ENCODE measurements around the gene SLC38A9. TPM values are rescaled to one million over a fixed set of nuclear protein-coding genes. Genes with fewer than 3 reads are reported as not detected.
A peak's percentile ranks its signal among the peaks of the same experiment; 100 is the strongest.

SLC38A9 gene
- total and polyA plus RNA-seq, 2 of the 8 experiments (the other 6 are each of a cell fraction or from before 2014, with no cell fraction given), result 29.2 to 43.7 TPM

DNA sequence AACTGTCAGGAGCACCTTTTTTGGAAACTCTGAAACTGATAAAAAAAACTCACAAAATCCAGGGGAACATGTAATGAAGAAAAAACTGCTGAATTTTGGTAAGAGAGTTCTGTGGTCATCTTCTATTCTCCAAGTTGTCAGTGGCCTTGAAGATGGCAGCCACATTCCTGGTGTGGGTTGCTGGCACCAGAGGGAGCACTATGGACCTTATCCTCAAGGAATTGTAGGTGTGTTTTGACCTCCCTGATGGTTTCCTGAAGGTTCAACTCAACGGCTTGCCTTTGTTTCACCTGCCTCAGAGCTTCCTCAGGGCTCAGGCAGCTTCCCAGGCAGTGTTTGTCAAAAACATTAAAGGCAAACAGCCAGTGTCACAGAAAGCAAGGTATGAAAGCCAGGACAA, 2.2 kb upstream of the SLC38A9 start:
- H3K79me2 ChIP-seq (ENCODE audit: control insufficient read depth in 1 of 2, insufficient read depth in 2 of 2, low read length in 2 of 2), result peaks cover 0 to 6% of the 10 kb centered on the region in 2 experiments; a peak in 3 of 4 replicates
- H2BK20ac ChIP-seq (ENCODE audit: low read length), result no peak overlapping the region
- no peak overlapping the region for H2AK5ac ChIP-seq (ENCODE audit: low read depth, low read length)
- H2BK120ac ChIP-seq (replicated peaks; ENCODE audit: low read depth, low read length), result no peak overlapping the region
- TF ChIP-seq YY1 (IDR thresholded peaks at IDR 0.05; ENCODE audit: low read depth, low read length) (peak; percentile 43; the same call in 1 of the 2 replicates), CHD2 (IDR thresholded peaks at IDR 0.05; ENCODE audit: low read length) (no peak), TEAD4 (IDR thresholded peaks at IDR 0.05; ENCODE audit: low read depth, low read length) (0 out of 2 replicates have a peak, but pooled peaks have one; percentile 19)
- TF ChIP-seq, protein P1, sequence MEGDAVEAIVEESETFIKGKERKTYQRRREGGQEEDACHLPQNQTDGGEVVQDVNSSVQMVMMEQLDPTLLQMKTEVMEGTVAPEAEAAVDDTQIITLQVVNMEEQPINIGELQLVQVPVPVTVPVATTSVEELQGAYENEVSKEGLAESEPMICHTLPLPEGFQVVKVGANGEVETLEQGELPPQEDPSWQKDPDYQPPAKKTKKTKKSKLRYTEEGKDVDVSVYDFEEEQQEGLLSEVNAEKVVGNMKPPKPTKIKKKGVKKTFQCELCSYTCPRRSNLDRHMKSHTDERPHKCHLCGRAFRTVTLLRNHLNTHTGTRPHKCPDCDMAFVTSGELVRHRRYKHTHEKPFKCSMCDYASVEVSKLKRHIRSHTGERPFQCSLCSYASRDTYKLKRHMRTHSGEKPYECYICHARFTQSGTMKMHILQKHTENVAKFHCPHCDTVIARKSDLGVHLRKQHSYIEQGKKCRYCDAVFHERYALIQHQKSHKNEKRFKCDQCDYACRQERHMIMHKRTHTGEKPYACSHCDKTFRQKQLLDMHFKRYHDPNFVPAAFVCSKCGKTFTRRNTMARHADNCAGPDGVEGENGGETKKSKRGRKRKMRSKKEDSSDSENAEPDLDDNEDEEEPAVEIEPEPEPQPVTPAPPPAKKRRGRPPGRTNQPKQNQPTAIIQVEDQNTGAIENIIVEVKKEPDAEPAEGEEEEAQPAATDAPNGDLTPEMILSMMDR (IDR thresholded peaks at IDR 0.05; ENCODE audit: control extremely low read depth in 1 of 3, insufficient read depth in 1 of 3, low read depth in 1 of 3, low read length in 3 of 3), result peak in 1 of 3 experiments; percentile 26; a peak in 1 of 4 replicates
- POLR2A ChIA-PET (ENCODE audit: partially characterized antibody), result interaction anchor here (0.7 to 1.5 kb wide), 2 partner anchors 79 to 406 kb away, joined by 3 to 4 read pairs; partner anchors contain the start of gene MTREX
- H2AFZ ChIP-seq (ENCODE audit: low read length), result no peak overlapping the region
- H2BK15ac ChIP-seq (ENCODE audit: low read length), result no peak overlapping the region
- no peak overlapping the region for H3K18ac ChIP-seq (ENCODE audit: extremely low read depth, low read length)
- H3K23me2 ChIP-seq (ENCODE audit: low read depth, low read length), result peaks cover 9% of the 10 kb centered on the region; the same call in 1 of the 2 replicates
- DNase-seq (ENCODE audit: low read depth in 1 of 2, low spot score in 2 of 2), result no peak
- no peaks in the 10 kb centered on the region for H3K27me3 ChIP-seq (replicated peaks in 1 of 4; ENCODE audit: control insufficient read depth in 3 of 4, extremely low read depth in 1 of 4, insufficient read depth in 3 of 4, low read length in 3 of 4)
- H3K9me3 ChIP-seq (ENCODE audit: insufficient read depth in 2 of 2, low read depth in 1 of 2, low read length in 1 of 2), result 0 out of 4 replicates have a peak, but pooled peaks cover 0 to 6% of the 10 kb centered on the region in 2 experiments
- H3K56ac ChIP-seq (replicated peaks; ENCODE audit: insufficient read length, low read depth, low read length), result no peak overlapping the region
- no peak overlapping the region for H4K8ac ChIP-seq (ENCODE audit: extremely low read depth, insufficient read depth, low read length)
- WGBS, 2 experiments (ENCODE audit: extremely low coverage in 1 of 2, insufficient coverage in 1 of 2, insufficient read length in 1 of 2, insufficient replicate concordance in 2 of 2, low coverage in 1 of 2, low lambda C conversion rate in 2 of 2, missing lambda C conversion rate in 1 of 2), result 78% methylated on average over 1 of the region's 1 CpG; no CpG with 5 or more reads in 1 of the 2 experiments
- no peak overlapping the region for H2BK12ac ChIP-seq (ENCODE audit: low read depth, low read length)
- no peak overlapping the region for H4K91ac ChIP-seq (replicated peaks; ENCODE audit: insufficient read length, low read length)
- FAIRE-seq, result no peak
- H3K9ac ChIP-seq (replicated peaks in 1 of 4; ENCODE audit: extremely low read depth in 1 of 4, low read depth in 3 of 4, low read length in 3 of 4), result no peak overlapping the region
- H2BK5ac ChIP-seq (ENCODE audit: low read depth, low read length), result no peak overlapping the region
- no peak overlapping the region for H3K14ac ChIP-seq (ENCODE audit: insufficient read length)
- peaks cover 0 to 3% (median 0%) of the 10 kb centered on the region in 4 experiments; a peak in 2 of 7 replicates for H3K4me1 ChIP-seq (replicated peaks in 1 of 4; ENCODE audit: control insufficient read depth in 3 of 4, insufficient read depth in 4 of 4, low read length in 3 of 4)
- H3K23ac ChIP-seq (ENCODE audit: insufficient read length), result no peak overlapping the region
- no peak overlapping the region for H3K4me2 ChIP-seq (ENCODE audit: insufficient read depth in 1 of 2, low read depth in 2 of 2, low read length in 2 of 2)
- no peak overlapping the region for H3K4me3 ChIP-seq (ENCODE audit: extremely low read depth in 1 of 4, insufficient read depth in 2 of 4, low read depth in 3 of 4, low read length in 4 of 4)
- no peaks in the 10 kb centered on the region for H4K20me1 ChIP-seq (replicated peaks in 1 of 2; ENCODE audit: control insufficient read depth in 1 of 2, insufficient read depth in 2 of 2, low read length in 2 of 2)
- no peak overlapping the region for H4K5ac ChIP-seq (ENCODE audit: insufficient read length, low read depth, low read length)
- H3K79me1 ChIP-seq (ENCODE audit: low read depth, low read length), result 0 out of 2 replicates have a peak, but pooled peaks cover 4% of the 10 kb centered on the region
- no peaks in the 10 kb centered on the region for H3K36me3 ChIP-seq (ENCODE audit: control insufficient read depth in 2 of 4, insufficient read depth in 4 of 4, low read length in 3 of 4)
- CTCF ChIA-PET (ENCODE audit: partially characterized antibody), result interaction anchor here (0.5 to 1.8 kb wide), 3 partner anchors 20 to 486 kb away, joined by 3 to 4 read pairs (median 3); no protein-coding TSS in a partner anchor
- H3K27ac ChIP-seq (ENCODE audit: low read depth, low read length), result no peak overlapping the region
- H3K4ac ChIP-seq (replicated peaks; ENCODE audit: insufficient read length, low read depth, low read length), result no peak overlapping the region

Data from H1 (cell line).